Stimulated activated CD4-positive, alpha-beta T cell treated with anti-CD3 and anti-CD28 coated beads, TNF-alpha, amount 100 ng/mL, for 1 hour (primary cell): ENCODE measurements around the gene COL15A1.

Experiments used
- DNase-seq, 3 donors: peaks; one replicate each; pipeline ENCODE4 v3.0.0-alpha.2; 2020; ENCODE audit warnings: low read depth in 3 of 3, low spot score in 1 of 3

The COL15A1 gene

GRCh38 chr9:98944057-98944733, 488 bp downstream of the COL15A1 start:
- no peak for DNase-seq

GRCh38 chr9:98944734-98945074, 997 bp downstream of the COL15A1 start:
- DNase-seq = no peak

GRCh38 chr9:98949565-98949964, 5.9 kb downstream of the COL15A1 start:
- no peak for DNase-seq

- no peak for DNase-seq
Observed at GRCh38 chr9:98950262-98950661, 6.6 kb downstream of the COL15A1 start.

GRCh38 chr9:98951967-98952366, 8.3 kb downstream of the COL15A1 start:
- DNase-seq = no peak

- no peak for DNase-seq
Observed at GRCh38 chr9:98953581-98954243, 10.0 kb downstream of the COL15A1 start.

GRCh38 chr9:98954244-98954610, 10.5 kb downstream of the COL15A1 start:
- no peak for DNase-seq

- DNase-seq = no peak
Observed at GRCh38 chr9:98955259-98955658, 11.6 kb downstream of the COL15A1 start.

GRCh38 chr9:98957826-98958225, 14.1 kb downstream of the COL15A1 start:
- no peak for DNase-seq

GRCh38 chr9:98958271-98958984, 14.7 kb downstream of the COL15A1 start:
- DNase-seq = no peak

- DNase-seq = no peak
Observed at GRCh38 chr9:98960409-98960808, 16.7 kb downstream of the COL15A1 start.

GRCh38 chr9:98961513-98962180, 17.9 kb downstream of the COL15A1 start:
- no peak for DNase-seq

GRCh38 chr9:98962181-98962560, 18.5 kb downstream of the COL15A1 start:
- no peak for DNase-seq

GRCh38 chr9:98962861-98963260, 19.2 kb downstream of the COL15A1 start:
- DNase-seq = no peak

GRCh38 chr9:98964201-98964600, 20.5 kb downstream of the COL15A1 start:
- DNase-seq = no peak

- no peak for DNase-seq
Observed at GRCh38 chr9:98964911-98965336, 21.2 kb downstream of the COL15A1 start.

- no peak for DNase-seq
Observed at GRCh38 chr9:98966676-98967075, 23.0 kb downstream of the COL15A1 start.

GRCh38 chr9:98967257-98967656, 23.6 kb downstream of the COL15A1 start:
- DNase-seq = no peak

- no peak for DNase-seq
Observed at GRCh38 chr9:98967680-98968079, 24.0 kb downstream of the COL15A1 start.

GRCh38 chr9:98968601-98969337, 25.1 kb downstream of the COL15A1 start:
- DNase-seq = no peak

- no peak for DNase-seq
Observed at GRCh38 chr9:98970532-98971041, 26.9 kb downstream of the COL15A1 start.
